ENCODE data around the gene NAV1. TPM values are rescaled to one million over a fixed set of nuclear protein-coding genes. Genes with fewer than 3 reads are reported as not detected.

The NAV1 gene
- total RNA-seq, 1 donor from 2014 or later, result 44.9 TPM

DNA sequence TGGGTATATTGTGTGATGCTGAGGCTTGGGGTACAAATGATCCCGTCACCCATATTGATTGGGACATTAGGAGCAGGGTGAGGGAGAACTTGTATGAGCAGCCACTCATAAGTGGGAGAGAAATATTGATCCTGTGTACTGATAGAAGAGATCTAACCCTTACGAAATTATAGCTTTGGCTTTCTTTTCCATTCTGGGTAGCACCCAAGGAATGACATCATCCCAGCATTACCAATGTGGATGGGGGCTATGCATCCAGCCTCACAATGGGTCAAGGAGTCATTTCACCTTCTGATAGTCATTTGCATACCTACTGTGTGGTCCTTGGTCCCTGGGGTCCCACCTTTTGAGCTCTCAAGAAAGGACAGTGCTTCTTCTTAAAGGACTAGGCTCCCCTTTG is 1.9 kb upstream of the NAV1 start:
- peak overlapping the region; percentile 26 for H3K27ac Mint-ChIP-seq
- H3K36me3 Mint-ChIP-seq, result no peaks in the 10 kb centered on the region
- no peak for DNase-seq (ENCODE audit: extremely low spot score, unreplicated experiment)
- peaks cover 19% of the 10 kb centered on the region for H3K4me1 Mint-ChIP-seq (ENCODE audit: unreplicated experiment)
- H3K27me3 Mint-ChIP-seq, result peaks cover 49% of the 10 kb centered on the region
- peak overlapping the region; percentile 50 for H3K4me3 Mint-ChIP-seq
- TF ChIP-seq, protein P1, sequence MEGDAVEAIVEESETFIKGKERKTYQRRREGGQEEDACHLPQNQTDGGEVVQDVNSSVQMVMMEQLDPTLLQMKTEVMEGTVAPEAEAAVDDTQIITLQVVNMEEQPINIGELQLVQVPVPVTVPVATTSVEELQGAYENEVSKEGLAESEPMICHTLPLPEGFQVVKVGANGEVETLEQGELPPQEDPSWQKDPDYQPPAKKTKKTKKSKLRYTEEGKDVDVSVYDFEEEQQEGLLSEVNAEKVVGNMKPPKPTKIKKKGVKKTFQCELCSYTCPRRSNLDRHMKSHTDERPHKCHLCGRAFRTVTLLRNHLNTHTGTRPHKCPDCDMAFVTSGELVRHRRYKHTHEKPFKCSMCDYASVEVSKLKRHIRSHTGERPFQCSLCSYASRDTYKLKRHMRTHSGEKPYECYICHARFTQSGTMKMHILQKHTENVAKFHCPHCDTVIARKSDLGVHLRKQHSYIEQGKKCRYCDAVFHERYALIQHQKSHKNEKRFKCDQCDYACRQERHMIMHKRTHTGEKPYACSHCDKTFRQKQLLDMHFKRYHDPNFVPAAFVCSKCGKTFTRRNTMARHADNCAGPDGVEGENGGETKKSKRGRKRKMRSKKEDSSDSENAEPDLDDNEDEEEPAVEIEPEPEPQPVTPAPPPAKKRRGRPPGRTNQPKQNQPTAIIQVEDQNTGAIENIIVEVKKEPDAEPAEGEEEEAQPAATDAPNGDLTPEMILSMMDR (conservative IDR thresholded peaks at IDR 0.05), result no peak
- H3K9me3 Mint-ChIP-seq, result no peaks in the 10 kb centered on the region

DNA sequence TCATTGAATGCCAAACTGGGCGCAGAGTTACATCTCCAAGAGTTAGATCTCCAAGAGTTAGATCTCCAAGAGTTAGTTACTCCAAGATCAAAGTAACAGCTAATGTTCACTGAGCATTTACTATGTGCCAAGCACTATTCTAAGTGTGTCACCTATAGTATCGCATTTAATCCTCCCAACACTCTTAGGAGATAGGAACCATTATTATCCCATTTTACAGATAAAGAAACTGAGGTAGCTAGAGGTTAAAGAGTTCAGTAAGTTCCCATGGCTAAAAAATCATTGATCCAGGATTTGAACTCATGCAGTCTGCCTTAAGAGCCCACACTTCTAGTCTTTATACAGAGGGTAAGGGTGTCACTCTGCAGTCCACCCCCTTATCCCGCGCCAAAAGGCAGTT is 1.5 kb upstream of the NAV1 start:
- Mint-ChIP-seq H3K36me3 (no peaks in the 10 kb centered on the region), H3K4me1 (ENCODE audit: unreplicated experiment) (peaks cover 19% of the 10 kb centered on the region), H3K9me3 (no peaks in the 10 kb centered on the region), H3K27ac (peak overlapping the region; percentile 26), H3K27me3 (peaks cover 49% of the 10 kb centered on the region), H3K4me3 (peak overlapping the region; percentile 50)
- no peak for DNase-seq (ENCODE audit: extremely low spot score, unreplicated experiment)
- TF ChIP-seq, protein P1 (conservative IDR thresholded peaks at IDR 0.05), result no peak

DNA sequence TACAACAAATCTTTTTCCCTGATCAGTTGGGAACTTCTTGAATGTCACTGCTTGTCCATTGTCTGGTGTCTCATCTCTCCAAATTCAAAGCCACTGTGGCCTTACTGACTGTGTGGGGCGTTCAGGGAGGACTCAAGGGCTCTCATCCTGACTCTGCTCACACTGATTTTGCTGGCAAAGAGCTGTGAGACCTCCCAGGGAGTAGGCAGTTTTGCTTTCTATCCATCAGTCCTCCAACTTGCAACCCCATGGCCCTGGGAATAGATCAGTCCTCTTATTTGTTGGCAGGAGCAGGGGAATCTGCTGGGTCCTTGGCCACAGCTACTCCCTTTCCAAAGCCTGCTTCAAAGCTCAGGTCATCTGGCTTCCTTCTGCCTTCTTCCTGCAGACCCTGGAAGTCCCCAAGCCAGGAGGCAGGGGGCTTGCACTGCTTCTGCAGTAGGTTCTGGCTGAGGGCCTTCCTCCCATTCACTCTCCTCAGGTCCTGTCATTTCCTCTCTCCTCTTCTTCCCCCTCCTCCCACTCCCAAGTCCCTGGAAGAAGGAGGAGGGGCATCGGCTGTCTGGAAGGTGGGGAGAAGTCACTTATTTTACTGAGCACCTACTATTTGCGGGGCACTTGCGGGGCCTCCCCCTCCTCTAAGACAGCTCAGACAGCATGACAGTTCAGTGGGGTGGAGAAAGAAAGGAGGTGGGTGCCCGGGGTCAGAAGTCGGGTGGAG is 876 bp upstream of the NAV1 start:
- TF ChIP-seq, protein P1 (conservative IDR thresholded peaks at IDR 0.05), result no peak
- no peak for DNase-seq (ENCODE audit: extremely low spot score, unreplicated experiment)
- peaks cover 49% of the 10 kb centered on the region for H3K27me3 Mint-ChIP-seq
- H3K27ac Mint-ChIP-seq, result no peak overlapping the region
- H3K4me1 Mint-ChIP-seq (ENCODE audit: unreplicated experiment), result peaks cover 19% of the 10 kb centered on the region
- no peaks in the 10 kb centered on the region for H3K9me3 Mint-ChIP-seq
- H3K36me3 Mint-ChIP-seq, result no peaks in the 10 kb centered on the region
- H3K4me3 Mint-ChIP-seq, result peak overlapping the region; percentile 85

DNA sequence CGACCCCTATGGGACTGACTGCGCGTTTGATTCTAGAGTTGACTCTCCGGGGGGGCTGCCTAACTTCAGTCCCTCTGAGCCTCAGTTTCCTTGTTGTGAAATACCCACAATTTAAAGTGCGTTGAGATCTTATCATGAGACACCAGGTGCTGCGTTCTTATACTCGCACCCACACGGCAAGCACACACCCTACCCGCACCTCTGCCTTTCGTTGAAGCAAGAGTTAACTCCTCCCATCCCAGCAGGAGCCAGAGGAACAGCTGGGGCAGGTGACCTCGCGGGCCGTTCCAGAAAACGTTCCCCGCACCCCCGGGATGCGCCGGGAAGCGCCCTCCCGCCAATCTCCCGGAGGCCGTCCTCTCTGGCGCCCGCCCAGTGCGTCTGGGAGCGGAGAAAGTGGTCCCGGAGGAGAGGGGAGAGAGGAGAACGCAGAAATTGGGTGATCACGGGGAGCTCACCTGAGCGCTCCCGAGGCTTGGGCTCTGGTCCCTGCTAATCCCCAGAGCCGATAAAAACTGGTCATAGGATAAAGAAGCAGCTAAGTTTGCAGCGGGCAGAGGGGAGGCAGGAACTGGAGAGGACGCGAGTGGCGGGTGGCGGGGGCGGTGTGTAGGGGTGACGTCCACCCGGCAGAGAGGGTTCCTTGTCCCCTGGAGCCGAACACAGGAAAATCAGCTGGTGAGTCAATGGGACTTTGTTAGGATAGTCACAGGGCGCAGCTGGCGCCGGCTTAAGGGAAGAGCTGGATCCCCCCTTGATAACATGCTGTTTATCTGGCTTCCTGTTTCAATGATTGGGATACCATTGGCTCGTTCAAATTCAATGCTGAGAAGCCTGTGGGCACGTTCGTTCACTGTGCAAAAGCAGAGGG is 869 bp downstream of the NAV1 start:
- H3K4me1 Mint-ChIP-seq (ENCODE audit: unreplicated experiment), result peaks cover 23% of the 10 kb centered on the region
- peak overlapping the region; percentile 93 for H3K4me3 Mint-ChIP-seq
- no peaks in the 10 kb centered on the region for H3K36me3 Mint-ChIP-seq
- H3K27ac Mint-ChIP-seq, result peak overlapping the region; percentile 82
- peaks cover 49% of the 10 kb centered on the region for H3K27me3 Mint-ChIP-seq
- no peaks in the 10 kb centered on the region for H3K9me3 Mint-ChIP-seq
- no peak for DNase-seq (ENCODE audit: extremely low spot score, unreplicated experiment)
- TF ChIP-seq, protein P1 (conservative IDR thresholded peaks at IDR 0.05), result no peak

DNA sequence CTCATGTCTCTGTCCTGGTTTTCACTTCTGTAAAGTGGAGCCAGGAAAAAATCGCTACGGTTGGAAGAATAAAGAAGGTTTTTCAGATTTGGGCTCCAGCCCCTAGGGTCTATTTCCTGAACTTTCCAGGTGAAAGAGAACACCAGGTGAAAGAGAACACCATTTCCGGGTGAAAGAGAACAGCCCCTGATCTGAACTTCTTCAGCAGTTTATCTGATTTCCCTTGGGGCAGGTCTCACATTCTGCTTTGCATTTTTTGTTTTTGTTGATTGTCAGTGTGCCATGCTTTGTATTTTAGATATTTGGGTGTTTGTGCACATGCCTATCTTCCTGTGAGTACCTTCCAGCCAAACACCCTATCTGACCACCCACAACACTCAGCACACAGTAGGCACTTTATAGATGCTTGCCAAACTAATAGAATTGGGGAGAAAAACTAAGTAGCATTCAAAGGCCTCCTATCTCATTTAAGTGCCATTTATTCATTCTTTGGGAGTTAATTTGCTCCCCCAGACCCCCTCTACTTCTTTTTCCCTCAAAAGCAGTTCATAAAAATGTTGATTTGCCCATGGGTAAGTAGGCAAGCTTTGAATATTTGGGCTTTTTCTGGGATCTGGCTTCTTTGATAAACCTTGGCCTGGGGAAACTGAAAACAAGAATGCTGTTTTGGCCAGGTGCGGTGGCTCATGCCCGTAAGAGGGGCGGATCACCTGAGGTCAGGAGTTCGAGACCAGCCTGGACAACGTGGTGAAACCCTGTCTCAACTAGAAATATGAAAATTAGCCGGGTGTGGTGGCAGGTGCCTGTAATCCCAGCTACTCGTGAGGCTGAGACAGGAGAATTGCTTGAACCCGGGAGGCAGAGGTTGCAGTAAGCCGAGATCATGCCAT is 2.2 kb downstream of the NAV1 start:
- H3K27ac Mint-ChIP-seq, result peak overlapping the region; percentile 82

More for the DNA sequence above, 2.2 kb downstream of the NAV1 start:
- Mint-ChIP-seq H3K4me1 (ENCODE audit: unreplicated experiment) (peaks cover 23% of the 10 kb centered on the region), H3K36me3 (no peaks in the 10 kb centered on the region), H3K9me3 (no peaks in the 10 kb centered on the region), H3K4me3 (peak overlapping the region; percentile 93), H3K27me3 (peaks cover 44% of the 10 kb centered on the region)
- TF ChIP-seq, protein P1 (conservative IDR thresholded peaks at IDR 0.05), result no peak
- no peak for DNase-seq (ENCODE audit: extremely low spot score, unreplicated experiment)

Measured in type B pancreatic cell (in vitro differentiated cells).